DMS114 treated with DMSO at 0.1 percent for 48 hours (cell line): ENCODE measurements around the gene MED25.

Experiments used
- DNase-seq: peaks from one replicate; lab custom pipeline; 2025; ENCODE audit not compliant: unreplicated experiment; lab: John Stamatoyannopoulos, UW

The MED25 gene

GRCh38 chr19:49871349-49871985, 53.4 kb downstream of the MED25 start:
- DNase-seq, result no peak

- no peak for DNase-seq
Measured at GRCh38 chr19:49872245-49873128, 54.4 kb downstream of the MED25 start.

GRCh38 chr19:49873129-49873521, 55.0 kb downstream of the MED25 start:
- DNase-seq, result no peak

- no peak for DNase-seq
Measured at GRCh38 chr19:49873834-49874233, 55.7 kb downstream of the MED25 start.

- no peak for DNase-seq
Measured at GRCh38 chr19:49874503-49875157, 56.5 kb downstream of the MED25 start.

- no peak for DNase-seq
Measured at GRCh38 chr19:49875177-49875576, 57.1 kb downstream of the MED25 start.

- no peak for DNase-seq
Measured at GRCh38 chr19:49875857-49876421, 57.9 kb downstream of the MED25 start.

GRCh38 chr19:49876422-49877019, 58.4 kb downstream of the MED25 start:
- DNase-seq, result peak; percentile 91

GRCh38 chr19:49877020-49877878, 59.2 kb downstream of the MED25 start, which contains the start of the genes AKT1S1 and TBC1D17:
TSS of gene AKT1S1 (minus strand) at chr19:49877355. CDS start at chr19:49873295, 4,060 bp downstream.
TSS of gene TBC1D17 (plus strand) at chr19:49877702. CDS start at chr19:49877724, 22 bp downstream.
- DNase-seq, result peak; percentile 99

GRCh38 chr19:49877879-49878743, 60.0 kb downstream of the MED25 start:
- peak; percentile 84 for DNase-seq

- DNase-seq, result no peak
Measured at GRCh38 chr19:49878744-49879070, 60.6 kb downstream of the MED25 start.

GRCh38 chr19:49879243-49879963, 61.3 kb downstream of the MED25 start:
- no peak for DNase-seq

- DNase-seq, result no peak
Measured at GRCh38 chr19:49880162-49880869, 62.2 kb downstream of the MED25 start.

- no peak for DNase-seq
Measured at GRCh38 chr19:49881186-49881585, 63.1 kb downstream of the MED25 start.

GRCh38 chr19:49881672-49882394, 63.7 kb downstream of the MED25 start:
- no peak for DNase-seq

- no peak for DNase-seq
Measured at GRCh38 chr19:49882643-49883042, 64.6 kb downstream of the MED25 start.

GRCh38 chr19:49883094-49883493, 65.0 kb downstream of the MED25 start:
- no peak for DNase-seq
